Measurements from ENCODE around the gene MCM8.

Gene MCM8

DNA sequence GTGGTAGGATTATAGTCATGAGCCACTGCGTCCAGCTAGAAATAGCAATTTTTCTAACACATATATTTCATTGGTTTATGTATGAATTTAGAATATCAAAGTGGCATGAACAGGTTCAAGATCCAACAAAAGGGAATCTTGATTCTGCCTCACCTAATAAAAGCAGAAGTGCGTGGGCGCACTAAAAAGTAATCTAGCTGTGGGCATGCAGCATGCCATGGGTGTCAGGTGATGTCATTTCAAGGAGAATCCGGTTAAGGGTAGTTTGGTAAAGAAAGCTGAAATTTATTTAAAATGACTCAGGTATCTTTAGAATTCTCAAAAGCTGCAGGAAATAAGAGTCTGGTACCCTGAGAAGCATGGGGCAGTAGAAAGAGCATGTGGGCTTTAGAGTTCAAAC lies 85.8 kb downstream of the MCM8 start:
- Histone ChIP-seq H2AFZ (ENCODE audit: low read length) (no peak overlapping the region), H3K27ac (ENCODE audit: low read length) (no peak overlapping the region), H4K20me1 (ENCODE audit: insufficient read depth, low read length) (no peaks in the 10 kb centered on the region), H3K9me3 (replicated peaks; ENCODE audit: insufficient read depth, low read length) (no peaks in the 10 kb centered on the region), H3K9ac (ENCODE audit: low read length) (no peak overlapping the region), H3K9me2 (replicated peaks; ENCODE audit: insufficient read depth, low read length) (no peaks in the 10 kb centered on the region), H3K79me2 (ENCODE audit: low read length) (0 out of 2 replicates have a peak, but pooled peaks cover 4% of the 10 kb centered on the region), H3K27me3 (replicated peaks; ENCODE audit: insufficient read depth, low read length) (no peaks in the 10 kb centered on the region), H3K4me2 (ENCODE audit: low read depth, low read length) (no peak overlapping the region), H3K4me1 (ENCODE audit: low read length) (peaks cover 16% of the 10 kb centered on the region), H3K4me3 (ENCODE audit: low read length) (no peak overlapping the region), H3K36me3 (replicated peaks; ENCODE audit: insufficient read depth, low read length) (peaks cover 5% of the 10 kb centered on the region; the same call in 1 of the 2 replicates), H3F3A (ENCODE audit: insufficient read depth, low read length) (peaks cover 6% of the 10 kb centered on the region; the same call in 1 of the 2 replicates)
- no peak for DNase-seq
- TF ChIP-seq EZH2 (optimal IDR thresholded peaks at IDR 0.05; ENCODE audit: low read depth, low read length): no peak
- no peak for TF ChIP-seq EZH2phosphoT487 (IDR thresholded peaks at IDR 0.05; ENCODE audit: low read length)

DNA sequence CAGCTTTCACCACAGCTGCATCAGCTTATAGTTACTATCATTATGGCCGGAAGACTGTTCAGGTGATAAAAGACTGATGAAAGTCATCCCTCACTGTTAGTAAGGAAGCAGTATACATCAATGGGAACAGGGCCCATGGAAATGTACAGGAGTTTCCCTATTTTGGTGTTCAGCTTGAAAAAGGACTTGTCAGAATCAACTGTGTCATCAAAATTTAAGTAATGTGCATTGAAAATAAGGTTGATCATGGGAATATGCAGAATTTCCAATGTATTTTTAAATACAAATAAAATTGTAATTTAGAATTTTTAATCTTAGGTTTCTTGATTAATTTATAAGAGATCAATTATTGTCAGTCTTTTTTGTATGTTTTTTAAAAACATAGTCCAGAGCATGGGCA lies 86.6 kb downstream of the MCM8 start:
- Histone ChIP-seq H3F3A (ENCODE audit: insufficient read depth, low read length) (peaks cover 6% of the 10 kb centered on the region; the same call in 1 of the 2 replicates), H3K9me2 (replicated peaks; ENCODE audit: insufficient read depth, low read length) (no peaks in the 10 kb centered on the region), H4K20me1 (ENCODE audit: insufficient read depth, low read length) (no peaks in the 10 kb centered on the region), H3K79me2 (ENCODE audit: low read length) (0 out of 2 replicates have a peak, but pooled peaks cover 4% of the 10 kb centered on the region), H3K4me2 (ENCODE audit: low read depth, low read length) (no peak overlapping the region), H3K4me3 (ENCODE audit: low read length) (no peak overlapping the region), H3K4me1 (ENCODE audit: low read length) (peaks cover 16% of the 10 kb centered on the region), H3K36me3 (replicated peaks; ENCODE audit: insufficient read depth, low read length) (peaks cover 5% of the 10 kb centered on the region; the same call in 1 of the 2 replicates), H3K27ac (ENCODE audit: low read length) (no peak overlapping the region), H2AFZ (ENCODE audit: low read length) (no peak overlapping the region), H3K9me3 (replicated peaks; ENCODE audit: insufficient read depth, low read length) (no peaks in the 10 kb centered on the region), H3K9ac (ENCODE audit: low read length) (no peak overlapping the region), H3K27me3 (replicated peaks; ENCODE audit: insufficient read depth, low read length) (no peaks in the 10 kb centered on the region)
- TF ChIP-seq EZH2phosphoT487 (IDR thresholded peaks at IDR 0.05; ENCODE audit: low read length): no peak
- TF ChIP-seq, protein P1, sequence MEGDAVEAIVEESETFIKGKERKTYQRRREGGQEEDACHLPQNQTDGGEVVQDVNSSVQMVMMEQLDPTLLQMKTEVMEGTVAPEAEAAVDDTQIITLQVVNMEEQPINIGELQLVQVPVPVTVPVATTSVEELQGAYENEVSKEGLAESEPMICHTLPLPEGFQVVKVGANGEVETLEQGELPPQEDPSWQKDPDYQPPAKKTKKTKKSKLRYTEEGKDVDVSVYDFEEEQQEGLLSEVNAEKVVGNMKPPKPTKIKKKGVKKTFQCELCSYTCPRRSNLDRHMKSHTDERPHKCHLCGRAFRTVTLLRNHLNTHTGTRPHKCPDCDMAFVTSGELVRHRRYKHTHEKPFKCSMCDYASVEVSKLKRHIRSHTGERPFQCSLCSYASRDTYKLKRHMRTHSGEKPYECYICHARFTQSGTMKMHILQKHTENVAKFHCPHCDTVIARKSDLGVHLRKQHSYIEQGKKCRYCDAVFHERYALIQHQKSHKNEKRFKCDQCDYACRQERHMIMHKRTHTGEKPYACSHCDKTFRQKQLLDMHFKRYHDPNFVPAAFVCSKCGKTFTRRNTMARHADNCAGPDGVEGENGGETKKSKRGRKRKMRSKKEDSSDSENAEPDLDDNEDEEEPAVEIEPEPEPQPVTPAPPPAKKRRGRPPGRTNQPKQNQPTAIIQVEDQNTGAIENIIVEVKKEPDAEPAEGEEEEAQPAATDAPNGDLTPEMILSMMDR (IDR thresholded peaks at IDR 0.05; ENCODE audit: low read length): no peak
- TF ChIP-seq EZH2 (optimal IDR thresholded peaks at IDR 0.05; ENCODE audit: low read depth, low read length): no peak
- DNase-seq: no peak

DNA sequence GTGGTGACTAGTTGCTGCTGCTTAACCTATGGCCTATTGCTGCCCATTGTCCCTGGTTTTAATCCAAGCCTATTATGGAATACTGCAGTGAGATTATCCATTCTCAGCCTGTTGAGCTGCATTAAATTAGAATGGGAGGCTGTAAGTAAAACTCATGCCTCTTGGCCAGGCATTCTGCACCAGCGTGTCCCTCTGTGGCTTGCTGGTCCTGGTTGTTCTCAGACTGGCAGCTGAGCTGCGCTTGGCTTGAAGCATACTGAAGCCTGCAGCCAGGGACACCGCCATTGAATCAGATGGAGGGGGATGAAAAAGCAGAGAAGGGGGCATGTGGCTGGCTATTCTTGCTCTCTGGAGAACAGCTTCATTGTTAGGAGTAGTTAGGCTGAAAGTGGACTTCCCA lies 87.8 kb downstream of the MCM8 start:
- Histone ChIP-seq H4K20me1 (ENCODE audit: insufficient read depth, low read length) (no peaks in the 10 kb centered on the region), H3K9me3 (replicated peaks; ENCODE audit: insufficient read depth, low read length) (no peaks in the 10 kb centered on the region), H3K4me2 (ENCODE audit: low read depth, low read length) (no peak overlapping the region), H2AFZ (ENCODE audit: low read length) (no peak overlapping the region), H3K9me2 (replicated peaks; ENCODE audit: insufficient read depth, low read length) (no peaks in the 10 kb centered on the region), H3K27me3 (replicated peaks; ENCODE audit: insufficient read depth, low read length) (no peaks in the 10 kb centered on the region), H3K4me1 (ENCODE audit: low read length) (peaks cover 16% of the 10 kb centered on the region), H3K36me3 (replicated peaks; ENCODE audit: insufficient read depth, low read length) (peaks cover 5% of the 10 kb centered on the region; the same call in 1 of the 2 replicates), H3K9ac (ENCODE audit: low read length) (no peak overlapping the region), H3F3A (ENCODE audit: insufficient read depth, low read length) (peaks cover 6% of the 10 kb centered on the region; the same call in 1 of the 2 replicates), H3K4me3 (ENCODE audit: low read length) (no peak overlapping the region), H3K27ac (ENCODE audit: low read length) (no peak overlapping the region), H3K79me2 (ENCODE audit: low read length) (0 out of 2 replicates have a peak, but pooled peaks cover 4% of the 10 kb centered on the region)
- DNase-seq: no peak
- TF ChIP-seq, protein P1 (IDR thresholded peaks at IDR 0.05; ENCODE audit: low read length): no peak
- TF ChIP-seq EZH2phosphoT487 (IDR thresholded peaks at IDR 0.05; ENCODE audit: low read length): no peak
- TF ChIP-seq EZH2 (optimal IDR thresholded peaks at IDR 0.05; ENCODE audit: low read depth, low read length): no peak

DNA sequence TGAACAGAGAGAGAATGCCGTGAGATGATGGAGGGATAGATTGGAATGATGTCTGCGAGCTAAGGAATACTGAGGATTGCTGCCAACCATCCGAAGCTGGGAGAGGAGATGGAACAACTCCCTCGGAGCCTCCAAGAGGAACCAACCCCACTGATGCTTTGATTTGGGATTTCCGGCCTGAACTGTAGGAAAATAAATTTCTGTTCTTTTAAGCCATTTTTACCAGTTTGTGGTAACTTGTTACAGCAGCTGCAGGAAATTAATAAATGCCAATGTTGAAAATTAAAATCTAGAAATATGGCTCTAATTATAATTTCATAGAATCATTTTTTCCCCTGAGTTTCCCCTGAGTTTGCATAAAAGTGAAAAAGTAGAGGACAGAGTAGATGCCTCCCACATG lies 89.3 kb downstream of the MCM8 start:
- 0 out of 2 replicates have a peak, but pooled peaks cover under 1% of the 10 kb centered on the region for H3F3A ChIP-seq (ENCODE audit: insufficient read depth, low read length)

More for the DNA sequence above, 89.3 kb downstream of the MCM8 start:
- H3K79me2 ChIP-seq (ENCODE audit: low read length): 0 out of 2 replicates have a peak, but pooled peaks cover 4% of the 10 kb centered on the region
- H3K27ac ChIP-seq (ENCODE audit: low read length): no peak overlapping the region
- TF ChIP-seq EZH2phosphoT487 (IDR thresholded peaks at IDR 0.05; ENCODE audit: low read length): no peak
- TF ChIP-seq, protein P1 (IDR thresholded peaks at IDR 0.05; ENCODE audit: low read length): no peak
- no peak for TF ChIP-seq EZH2 (optimal IDR thresholded peaks at IDR 0.05; ENCODE audit: low read depth, low read length)
- H3K27me3 ChIP-seq (replicated peaks; ENCODE audit: insufficient read depth, low read length): no peaks in the 10 kb centered on the region
- no peak for DNase-seq
- H3K4me2 ChIP-seq (ENCODE audit: low read depth, low read length): no peak overlapping the region
- H3K4me1 ChIP-seq (ENCODE audit: low read length): peaks cover 1% of the 10 kb centered on the region
- no peak overlapping the region for H3K4me3 ChIP-seq (ENCODE audit: low read length)
- H3K9me2 ChIP-seq (replicated peaks; ENCODE audit: insufficient read depth, low read length): no peaks in the 10 kb centered on the region
- H2AFZ ChIP-seq (ENCODE audit: low read length): no peak overlapping the region
- H3K9ac ChIP-seq (ENCODE audit: low read length): no peak overlapping the region
- peaks cover 5% of the 10 kb centered on the region; the same call in 1 of the 2 replicates for H3K36me3 ChIP-seq (replicated peaks; ENCODE audit: insufficient read depth, low read length)
- no peaks in the 10 kb centered on the region for H4K20me1 ChIP-seq (ENCODE audit: insufficient read depth, low read length)
- no peaks in the 10 kb centered on the region for H3K9me3 ChIP-seq (replicated peaks; ENCODE audit: insufficient read depth, low read length)
